Adrenal gland (tissue), 12 donors: ENCODE data around the gene HMG20B. TPM values are rescaled to one million over a fixed set of nuclear protein-coding genes. Genes with fewer than 3 reads are reported as not detected.

ENCODE experiments used
- DNase-seq, 7 donors: peaks; one replicate each; pipeline ENCODE4 v3.0.0-alpha.2; 2019 to 2020
- H3K27ac ChIP-seq, 5 donors: fragments of 200-600 bp; sonication (generic) in 4 of 5; 1 replicate in 3 of 5; 2 replicates in 2 of 5; pipeline versions ENCODE4 v1.5.1 to v1.8.0; 2016 to 2020; ENCODE audit warnings: mild to moderate bottlenecking in 1 of 5
- H3K27me3 ChIP-seq: fragments of 200-600 bp; 2 replicates; pipeline ENCODE4 v1.8.0; 2021
- H3K36me3 ChIP-seq, 2 donors: fragments of 200-600 bp; replicated peaks in 1 of 2; 1 replicate in 1 of 2; 2 replicates in 1 of 2; pipeline versions ENCODE4 v1.5.1 to v1.8.0; 2018 to 2022
- H3K4me1 ChIP-seq, 2 donors: fragments of 200-600 bp; replicated peaks in 1 of 2; 1 replicate in 1 of 2; 2 replicates in 1 of 2; pipeline versions ENCODE4 v1.5.1 to v1.8.0; 2018 to 2021
- H3K4me3 ChIP-seq, 4 donors: fragments of 200-600 bp; sonication (generic) in 3 of 4; one replicate each; pipeline ENCODE4 v1.5.1; 2016 to 2018
- H3K9me3 ChIP-seq, 3 donors: fragments of 200-600 bp; sonication (generic) in 1 of 3; replicated peaks in 1 of 3; 1 replicate in 2 of 3; 2 replicates in 1 of 3; pipeline versions ENCODE4 v1.5.1 to v1.8.0; 2016 to 2021
- POLR2A ChIP-seq, 2 donors: fragments of 450-650 bp; IDR thresholded peaks; one replicate each; pipeline ENCODE4 v1.6.1; 2017; ENCODE audit warnings: antibody characterized with exemption in 2 of 2, mild to moderate bottlenecking in 2 of 2, moderate library complexity in 1 of 2
- WGBS, 4 donors: extraction: QIAGEN DNeasy Blood & Tissue Kit in 2 of 4; methylation state at CpG; one replicate each; pipeline versions ENCODE4 v1.1.5 to v1.1.7; 2013 to 2017; 5-methylcytosine and 5-hydroxymethylcytosine counted together
- intact Hi-C, 2 donors: fragments of 100-400 bp; cut with DNase I; formaldehyde crosslinking; loops; one replicate each; pipeline versions ENCODE4 v1.14.1 to v1.15.0; 2022 to 2023
- polyA plus RNA-seq, 3 donors: library from polyadenylated mRNA; stranded (reverse); fragments of 200-250 nt in 2 of 3; fragments of 350-450 nt in 1 of 3; fragmentation: Illumina TruSeq in 1 of 3; extraction: RNeasy Lipid Tissue Mini Kit (QIAGEN cat#74804) in 1 of 3; gene quantifications; one replicate each; pipeline ENCODE4 v1.2.3, GENCODE V29; 2013 to 2014
- total RNA-seq, 9 donors: library from RNA; depleted of rRNA in 4 of 9; stranded (reverse); fragments of >200 nt in 4 of 9; fragments of 120-200 nt in 1 of 9; fragmentation: NEBNext Ultra II Directional in 1 of 9; extraction: Animal tissue kit (Norgen Biotek cat#: 25700) in 1 of 9; gene quantifications; one replicate each; pipeline versions ENCODE4 v1.1.0 to v1.2.4, GENCODE V29; 2013 to 2023
- TF ChIP-seq, protein P1 (sequence below), 6 experiments: fragments of 450-650 bp in 4 of 6; fragments of 200-600 bp in 2 of 6; sonication (generic) in 1 of 6; IDR thresholded peaks; 1 replicate in 5 of 6; 2 replicates in 1 of 6; pipeline versions ENCODE4 v1.5.1 to v1.8.0; 2016 to 2021; ENCODE audit warnings: antibody characterized with exemption in 6 of 6, mild to moderate bottlenecking in 2 of 6, moderate library complexity in 1 of 6
- donor health status: healthy with polysubstance abuse.
- donor health status: Bipolar disorder and iron deficiency.
- donor health status: DM: yes; HTN: yes; CAD: no.
- donor health status: DM: no; HTN: no; CAD: no.
- donor health status: DM: no; HTN: no; CAD: no.
- donor health status: DM: yes; HTN: yes; CAD: no.

Gene HMG20B
- total and polyA plus RNA-seq, 12 donors: 18.1 to 178 (median 102) TPM

DNA sequence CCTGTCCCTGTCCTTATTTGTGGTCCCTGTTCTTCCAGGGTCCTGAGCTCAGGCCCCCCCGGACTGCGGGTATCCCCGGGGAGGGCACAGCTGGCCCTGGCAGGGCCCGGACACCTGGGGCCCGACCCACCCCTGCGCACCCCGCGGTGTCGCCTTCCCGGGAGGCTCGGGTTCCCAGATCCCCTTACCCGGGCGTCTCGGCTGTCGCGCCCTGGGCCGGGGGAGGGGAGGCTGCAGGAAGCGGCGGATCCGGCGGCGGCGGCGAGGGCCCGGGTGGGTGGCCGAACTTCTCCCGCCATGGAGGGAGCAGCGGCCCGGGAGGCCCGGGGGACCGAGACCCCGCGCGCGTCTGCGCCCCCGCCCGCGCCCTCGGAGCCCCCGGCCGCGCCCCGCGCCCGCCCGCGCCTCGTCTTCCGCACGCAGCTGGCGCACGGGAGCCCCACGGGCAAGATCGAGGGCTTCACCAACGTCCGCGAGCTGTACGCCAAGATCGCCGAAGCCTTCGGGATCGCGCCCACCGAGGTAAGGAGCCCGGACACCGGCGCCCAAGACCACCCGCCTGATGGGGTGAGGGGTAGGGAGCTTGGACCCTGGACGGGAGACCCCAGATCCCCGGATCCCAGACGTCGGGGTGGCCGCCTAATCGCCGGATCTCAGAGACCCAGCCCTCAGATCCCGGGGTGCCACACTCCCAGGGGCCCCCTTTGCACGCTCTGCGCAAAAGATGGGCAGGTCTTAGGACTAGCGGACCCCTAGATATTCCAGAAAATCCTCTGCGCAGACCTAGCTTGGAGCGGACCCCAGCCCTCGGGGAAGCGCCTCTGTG lies 12.8 kb downstream of the HMG20B start, which contains the start of gene GIPC3:
TSS of gene GIPC3 (plus strand) at position 178 of the 826 bp plus-strand sequence. CDS start at position 298, 120 bp downstream.
- no peak for DNase-seq
- H3K4me3 ChIP-seq: peak within 1 kb of the TSS in 1 of 4 donors; percentile 49

DNA sequence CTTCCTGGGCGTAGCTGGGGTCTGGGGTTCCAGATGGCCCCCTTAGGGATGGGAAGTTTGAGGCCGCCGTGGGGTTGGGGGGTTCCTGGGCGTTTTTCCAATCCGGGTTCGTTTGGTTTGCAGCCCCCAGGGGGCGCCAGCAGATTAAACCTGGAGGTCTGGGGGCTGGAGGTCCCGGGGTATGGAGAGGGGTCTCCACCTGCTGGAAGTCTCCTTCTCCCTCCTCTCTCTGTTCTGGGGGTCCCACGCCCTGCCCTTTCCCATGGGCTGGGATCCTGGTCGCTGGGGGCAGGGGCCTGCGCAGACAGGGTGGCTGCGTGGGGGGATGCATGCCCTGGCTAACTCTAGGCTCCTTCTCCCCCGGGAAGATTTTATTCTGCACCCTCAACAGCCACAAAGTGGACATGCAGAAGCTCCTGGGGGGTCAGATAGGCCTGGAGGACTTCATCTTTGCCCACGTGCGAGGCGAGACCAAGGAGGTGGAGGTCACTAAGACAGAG lies 13.4 kb downstream of the HMG20B start:
- H3K4me3 ChIP-seq: peak overlapping the region in 1 of 4 donors; percentile 49
- intact Hi-C loops: no loop called here
- H3K27me3 ChIP-seq: peaks cover 9% of the 10 kb centered on the region
- H3K36me3 ChIP-seq: no peaks in the 10 kb centered on the region
- no peak for TF ChIP-seq POLR2A (IDR thresholded peaks at IDR 0.05)
- TF ChIP-seq, protein P1, sequence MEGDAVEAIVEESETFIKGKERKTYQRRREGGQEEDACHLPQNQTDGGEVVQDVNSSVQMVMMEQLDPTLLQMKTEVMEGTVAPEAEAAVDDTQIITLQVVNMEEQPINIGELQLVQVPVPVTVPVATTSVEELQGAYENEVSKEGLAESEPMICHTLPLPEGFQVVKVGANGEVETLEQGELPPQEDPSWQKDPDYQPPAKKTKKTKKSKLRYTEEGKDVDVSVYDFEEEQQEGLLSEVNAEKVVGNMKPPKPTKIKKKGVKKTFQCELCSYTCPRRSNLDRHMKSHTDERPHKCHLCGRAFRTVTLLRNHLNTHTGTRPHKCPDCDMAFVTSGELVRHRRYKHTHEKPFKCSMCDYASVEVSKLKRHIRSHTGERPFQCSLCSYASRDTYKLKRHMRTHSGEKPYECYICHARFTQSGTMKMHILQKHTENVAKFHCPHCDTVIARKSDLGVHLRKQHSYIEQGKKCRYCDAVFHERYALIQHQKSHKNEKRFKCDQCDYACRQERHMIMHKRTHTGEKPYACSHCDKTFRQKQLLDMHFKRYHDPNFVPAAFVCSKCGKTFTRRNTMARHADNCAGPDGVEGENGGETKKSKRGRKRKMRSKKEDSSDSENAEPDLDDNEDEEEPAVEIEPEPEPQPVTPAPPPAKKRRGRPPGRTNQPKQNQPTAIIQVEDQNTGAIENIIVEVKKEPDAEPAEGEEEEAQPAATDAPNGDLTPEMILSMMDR (IDR thresholded peaks at IDR 0.05): peak; percentile 20 to 62 (median 46)
- H3K27ac ChIP-seq: no peak overlapping the region
- WGBS, 4 donors: 0 to 37% (median 23%) methylated on average over 1 to 16 of the region's 16 CpGs
- no peak for DNase-seq
- H3K4me1 ChIP-seq: peaks cover 0 to 3% of the 10 kb centered on the region in 2 donors
- no peaks in the 10 kb centered on the region for H3K9me3 ChIP-seq

More for the DNA sequence above, 12.8 kb downstream of the HMG20B start, which contains the start of gene GIPC3:
- peaks cover 9% of the 10 kb centered on the region for H3K27me3 ChIP-seq
- peaks cover 0 to 7% of the 10 kb centered on the region in 2 donors for H3K4me1 ChIP-seq
- WGBS, 4 donors: 0 to 5% (median 4%) methylated on average over 12 to 84 of the region's 84 CpGs; no CpG with 5 or more reads in 1 of the 4 donors
- H3K27ac ChIP-seq: peak within 1 kb of the TSS in 1 of 5 donors; percentile 14
- no peaks in the 10 kb centered on the region for H3K36me3 ChIP-seq
- no peaks in the 10 kb centered on the region for H3K9me3 ChIP-seq
- intact Hi-C loops: no loop called here
- TF ChIP-seq, protein P1 (IDR thresholded peaks at IDR 0.05): no peak
- no peak for TF ChIP-seq POLR2A (IDR thresholded peaks at IDR 0.05)

- H3K27me3 ChIP-seq: peaks cover 9% of the 10 kb centered on the region
- intact Hi-C loops: no loop called here
- no peaks in the 10 kb centered on the region for H3K36me3 ChIP-seq
- H3K4me1 ChIP-seq: peaks cover 0 to 3% of the 10 kb centered on the region in 2 donors
- 58 to 72% (median 68%) methylated on average over 15 to 31 of the region's 31 CpGs for WGBS, 4 donors
- DNase-seq: peak in 1 of 7 donors; percentile 47
- no peak overlapping the region for H3K4me3 ChIP-seq
- H3K9me3 ChIP-seq: no peaks in the 10 kb centered on the region
- TF ChIP-seq, protein P1 (IDR thresholded peaks at IDR 0.05): no peak
- no peak for TF ChIP-seq POLR2A (IDR thresholded peaks at IDR 0.05)
- H3K27ac ChIP-seq: no peak overlapping the region
Measured at GRCh38 chr19:3586707-3587346, 14.1 kb downstream of the HMG20B start.

DNA sequence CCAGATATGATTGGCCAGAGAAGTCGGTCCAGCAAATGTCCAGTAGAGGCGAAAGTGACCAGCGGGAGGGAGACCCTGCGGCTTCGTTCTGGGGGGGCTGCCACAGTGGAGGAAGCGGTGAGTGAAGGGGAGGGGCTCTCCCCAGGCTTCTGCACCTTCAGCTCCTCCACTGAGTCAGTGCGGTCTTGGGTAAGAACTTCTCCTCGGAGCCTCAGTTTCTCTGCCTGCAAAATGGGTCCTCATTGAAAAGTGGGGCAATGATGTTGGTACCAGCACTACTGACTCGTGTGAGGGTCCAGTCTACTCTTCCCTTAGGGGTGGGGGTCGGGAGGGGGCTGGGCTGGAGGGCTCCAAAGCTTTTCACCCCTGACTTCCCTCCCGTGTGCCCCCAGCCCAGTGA lies 16.7 kb downstream of the HMG20B start:
- peaks cover 9% of the 10 kb centered on the region for H3K27me3 ChIP-seq
- H3K36me3 ChIP-seq: no peaks in the 10 kb centered on the region
- WGBS, 4 donors: 81 to 87% (median 85%) methylated on average over 10 to 11 of the region's 11 CpGs

More for the DNA sequence above, 16.7 kb downstream of the HMG20B start:
- H3K4me1 ChIP-seq: peaks cover 0 to 3% of the 10 kb centered on the region in 2 donors
- intact Hi-C loops: no loop called here
- TF ChIP-seq POLR2A (IDR thresholded peaks at IDR 0.05): no peak
- TF ChIP-seq, protein P1 (IDR thresholded peaks at IDR 0.05): no peak
- DNase-seq: no peak
- no peak overlapping the region for H3K4me3 ChIP-seq
- no peaks in the 10 kb centered on the region for H3K9me3 ChIP-seq
- H3K27ac ChIP-seq: no peak overlapping the region
